Stomach (tissue), 9 donors: ENCODE measurements around the gene WDR86. TPM values are rescaled to one million over a fixed set of nuclear protein-coding genes. Genes with fewer than 3 reads are reported as not detected.

Experiments used
- DNase-seq, 2 donors: peaks; one replicate each; pipeline versions ENCODE4 v3.0.0 to v3.0.0-alpha.2; 2013 to 2019
- H3K27ac ChIP-seq, 5 donors: fragments of 200-600 bp in 4 of 5; sonication (generic) in 4 of 5; one replicate each; pipeline ENCODE4 v1.5.1; 2013 to 2019; ENCODE audit warnings: mild to moderate bottlenecking in 1 of 5, moderate library complexity in 1 of 5
- H3K27me3 ChIP-seq, 3 donors: fragments of 200-600 bp; sonication (generic); one replicate each; pipeline ENCODE4 v1.5.1; 2017 to 2019; ENCODE audit warnings: mixed run types in 1 of 3
- H3K36me3 ChIP-seq, 4 donors: fragments of 200-600 bp; sonication (generic); 1 replicate in 3 of 4; 2 replicates in 1 of 4; pipeline ENCODE4 v1.5.1; 2016 to 2019
- H3K4me1 ChIP-seq, 4 donors: fragments of 200-600 bp; sonication (generic); one replicate each; pipeline ENCODE4 v1.5.1; 2016 to 2019
- H3K4me3 ChIP-seq, 4 donors: fragments of 200-600 bp; sonication (generic) in 3 of 4; one replicate each; pipeline ENCODE4 v1.5.1; 2016 to 2019; ENCODE audit warnings: mild to moderate bottlenecking in 1 of 4
- H3K9me3 ChIP-seq, 4 donors: fragments of 200-600 bp; sonication (generic); one replicate each; pipeline ENCODE4 v1.5.1; 2016 to 2019
- CTCF ChIP-seq, 7 experiments: fragments of 450-650 bp in 4 of 7; fragments of 200-600 bp in 3 of 7; sonication (generic) in 3 of 7; IDR thresholded peaks; one replicate each; pipeline ENCODE4 v1.5.1; 2016 to 2019; ENCODE audit warnings: antibody characterized with exemption in 7 of 7, control low read depth in 2 of 7, mild to moderate bottlenecking in 1 of 7
- EP300 ChIP-seq: sonication (generic); formaldehyde crosslinking; IDR thresholded peaks from one replicate; pipeline ENCODE4 v1.6.1; 2017; ENCODE audit warnings: antibody characterized with exemption
- POLR2A ChIP-seq, 4 donors: fragments of 450-650 bp; IDR thresholded peaks; one replicate each; pipeline ENCODE4 v1.6.1; 2016; ENCODE audit warnings: antibody characterized with exemption in 4 of 4, control low read depth in 2 of 4, mild to moderate bottlenecking in 1 of 4, moderate library complexity in 1 of 4
- POLR2AphosphoS5 ChIP-seq, 3 donors: sonication (generic); formaldehyde crosslinking; IDR thresholded peaks; one replicate each; pipeline ENCODE4 v1.6.1; 2016; ENCODE audit warnings: antibody characterized with exemption in 3 of 3
- WGBS, 5 donors: extraction: QIAGEN DNeasy Blood & Tissue Kit in 3 of 5; methylation state at CpG; one replicate each; pipeline versions ENCODE4 v1.1.5 to v1.1.7; 2013 to 2018; 5-methylcytosine and 5-hydroxymethylcytosine counted together
- intact Hi-C: fragments of 100-400 bp; cut with DNase I; formaldehyde crosslinking; loops from one replicate; pipeline ENCODE4 v1.15.1; 2023; ENCODE audit warnings: low total_unique reads
- polyA plus RNA-seq, 3 donors: library from polyadenylated mRNA; stranded (reverse); fragments of 200-250 nt; gene quantifications; one replicate each; pipeline ENCODE4 v1.2.3, GENCODE V29; 2013
- total RNA-seq, 5 donors: library from RNA; depleted of rRNA; stranded (reverse); fragments of >200 nt; gene quantifications; one replicate each; pipeline versions ENCODE4 v1.1.0 to v1.2.3, GENCODE V29; 2014 to 2016
- donor health status: healthy with polysubstance abuse.
- donor health status: Bipolar disorder and iron deficiency.
- donor health status: healthy.

WDR86 gene
- total and polyA plus RNA-seq, 8 donors: 1.2 to 15.8 (median 5.2) TPM

DNA sequence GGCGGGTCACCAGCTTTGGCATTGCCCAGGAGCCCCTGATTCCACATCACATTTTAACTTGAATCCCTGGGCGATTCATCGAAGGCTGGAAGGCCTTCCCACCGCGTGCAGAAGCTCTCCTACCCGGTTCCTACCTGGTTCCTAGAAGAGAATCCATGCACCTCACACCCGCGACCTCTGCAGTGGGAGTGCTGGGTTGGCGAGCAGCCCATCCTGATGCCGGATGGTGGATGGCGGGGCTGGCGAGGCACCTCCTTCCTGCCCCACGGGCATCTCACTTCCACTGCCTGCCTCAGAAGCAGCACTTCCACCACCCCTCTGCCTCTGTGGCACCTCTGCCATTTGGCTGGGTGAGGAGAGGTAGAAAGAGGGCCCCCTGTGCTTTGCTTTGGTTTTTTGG lies 36.2 kb downstream of the WDR86 start:
- H3K4me3 ChIP-seq: no peak overlapping the region
- 73 to 80% (median 75%) methylated on average over 10 to 13 of the region's 13 CpGs for WGBS, 5 donors
- DNase-seq: no peak
- no peaks in the 10 kb centered on the region for H3K27me3 ChIP-seq
- peaks cover 55 to 99% (median 96%) of the 10 kb centered on the region in 4 donors for H3K36me3 ChIP-seq
- intact Hi-C loops: no loop called here
- H3K4me1 ChIP-seq: peaks cover 0 to 4% (median 0%) of the 10 kb centered on the region in 4 donors
- H3K27ac ChIP-seq: no peak overlapping the region
- no peaks in the 10 kb centered on the region for H3K9me3 ChIP-seq
- TF ChIP-seq POLR2AphosphoS5 (IDR thresholded peaks at IDR 0.05) (no peak), EP300 (no peak), POLR2A (IDR thresholded peaks at IDR 0.05) (no peak), CTCF (IDR thresholded peaks at IDR 0.05) (no peak)

DNA sequence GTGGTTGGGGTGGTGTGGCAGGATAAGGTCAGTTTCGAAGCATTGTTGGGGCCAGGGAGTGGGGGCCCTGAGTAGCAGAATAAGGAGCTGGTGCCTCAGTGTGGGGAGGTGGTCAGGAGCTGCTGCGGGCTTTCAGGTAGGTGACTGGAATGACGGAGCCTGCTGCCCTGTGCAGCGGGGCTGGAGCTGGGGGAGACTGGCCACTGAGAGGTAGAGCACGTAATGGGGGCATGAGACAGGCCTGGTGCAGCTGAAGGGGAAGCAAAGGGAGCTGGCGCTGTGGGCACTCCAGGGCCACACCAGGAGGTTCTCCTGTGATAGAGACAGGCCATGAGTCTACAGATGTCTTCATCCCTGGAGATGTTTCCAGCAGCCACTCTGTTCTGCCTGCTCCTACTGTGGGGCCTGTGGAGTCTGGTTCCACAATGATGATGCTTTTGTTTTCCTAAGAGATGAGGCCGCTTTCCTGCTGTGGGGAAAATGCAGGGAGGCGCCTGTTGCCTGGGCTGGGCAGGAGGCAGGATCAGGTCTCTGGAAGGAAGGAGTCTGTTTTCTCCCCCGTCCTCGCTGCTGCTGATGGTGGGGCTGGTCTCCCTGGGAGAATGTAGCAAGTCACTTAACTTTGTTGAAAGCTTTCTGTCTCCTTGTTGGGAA lies 37.1 kb downstream of the WDR86 start:
- WGBS, 5 donors: 93 to 98% (median 94%) methylated on average over 10 of the region's 10 CpGs
- peaks cover 48 to 92% (median 89%) of the 10 kb centered on the region in 4 donors for H3K36me3 ChIP-seq
- no peak overlapping the region for H3K4me3 ChIP-seq

GRCh38 chr7:151371266-151371665 lies 38.6 kb downstream of the WDR86 start:
- no peaks in the 10 kb centered on the region for H3K9me3 ChIP-seq
- no peak overlapping the region for H3K4me3 ChIP-seq
- H3K4me1 ChIP-seq: peaks cover 0 to 24% (median 9%) of the 10 kb centered on the region in 4 donors
- 88 to 100% (median 94%) methylated on average over 2 of the region's 2 CpGs for WGBS, 5 donors
- intact Hi-C loops: no loop called here
- no peaks in the 10 kb centered on the region for H3K27me3 ChIP-seq
- TF ChIP-seq CTCF (IDR thresholded peaks at IDR 0.05) (no peak), POLR2AphosphoS5 (IDR thresholded peaks at IDR 0.05) (no peak), POLR2A (IDR thresholded peaks at IDR 0.05) (no peak), EP300 (no peak)
- peaks cover 36 to 88% (median 76%) of the 10 kb centered on the region in 4 donors for H3K36me3 ChIP-seq
- H3K27ac ChIP-seq: no peak overlapping the region
- peak in 1 of 2 donors; percentile 26 for DNase-seq

More for the DNA sequence above, 37.1 kb downstream of the WDR86 start:
- Histone ChIP-seq H3K27me3 (no peaks in the 10 kb centered on the region), H3K9me3 (no peaks in the 10 kb centered on the region), H3K27ac (no peak overlapping the region), H3K4me1 (peaks cover 0 to 12% (median 4%) of the 10 kb centered on the region in 4 donors)
- no peak for TF ChIP-seq CTCF (IDR thresholded peaks at IDR 0.05)
- TF ChIP-seq POLR2AphosphoS5 (IDR thresholded peaks at IDR 0.05): no peak
- TF ChIP-seq POLR2A (IDR thresholded peaks at IDR 0.05): no peak
- TF ChIP-seq EP300: no peak
- intact Hi-C loops: no loop called here
- no peak for DNase-seq

GRCh38 chr7:151368136-151368571 lies 41.7 kb downstream of the WDR86 start:
- Histone ChIP-seq H3K4me3 (no peak overlapping the region), H3K27me3 (no peaks in the 10 kb centered on the region), H3K4me1 (peaks cover 0 to 32% (median 12%) of the 10 kb centered on the region in 4 donors), H3K36me3 (peaks cover 11 to 69% (median 56%) of the 10 kb centered on the region in 4 donors), H3K27ac (peak overlapping the region in 3 of 5 donors; percentile 66 to 80 (median 73)), H3K9me3 (no peaks in the 10 kb centered on the region)
- DNase-seq: peak; percentile 89 to 94
- intact Hi-C loops: loop anchor here (5.0 kb wide), 1 partner anchor 79 kb away; no protein-coding TSS in a partner anchor
- TF ChIP-seq POLR2A (IDR thresholded peaks at IDR 0.05) (no peak), POLR2AphosphoS5 (IDR thresholded peaks at IDR 0.05) (peak in 1 of 3 donors; percentile 61), EP300 (no peak), CTCF (IDR thresholded peaks at IDR 0.05) (peak in 5 of 7 experiments; percentile 89 to 98 (median 94))
- WGBS, 5 donors: 9 to 15% (median 10%) methylated on average over 11 of the region's 11 CpGs
